GM19467 (cell line): ENCODE results near the gene WBP2.
"Not testable (repeated sequence)": the region's sequence is repeated elsewhere in the genome, so short reads cannot be mapped to it uniquely, and the experiment has no call there.

Experiments
- ATAC-seq: cut with Tn5 transposase; IDR thresholded peaks from one replicate; pipeline ENCODE4 v1.9.1; 2021; ENCODE audit warnings: mild to moderate bottlenecking, moderate library complexity; ENCODE audit not compliant: unreplicated experiment

Gene WBP2

DNA sequence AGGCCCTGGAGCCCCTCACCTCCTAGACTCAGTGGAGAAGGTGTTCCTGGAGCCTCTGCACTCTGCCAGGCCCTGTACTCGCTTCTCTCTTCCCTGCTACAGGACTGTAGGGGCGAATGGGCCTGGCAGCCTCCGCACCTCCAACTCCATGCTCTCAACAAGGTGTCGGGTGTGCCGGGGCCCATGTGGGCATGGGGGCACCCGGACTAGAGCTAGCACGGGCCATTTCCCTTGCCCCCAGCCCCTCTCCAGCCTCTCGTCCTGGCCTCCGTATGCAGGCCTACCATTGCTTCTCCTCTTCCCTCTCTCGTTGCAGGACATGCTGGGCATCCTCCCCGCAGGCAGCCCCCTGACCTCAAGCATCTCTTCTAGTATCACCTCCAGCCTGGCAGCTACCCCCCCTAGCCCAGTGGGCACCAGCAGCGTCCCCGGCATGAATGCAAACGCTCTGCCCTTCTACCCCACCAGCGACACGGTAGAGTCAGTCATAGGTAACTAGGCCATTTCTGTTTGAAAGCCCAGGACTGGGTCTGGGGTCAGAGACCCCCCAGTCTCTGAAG, 36.7 kb downstream of the WBP2 start:
- ATAC-seq: no peak

- no peak for ATAC-seq
Observed at GRCh38 chr17:75817571-75817970, 37.6 kb downstream of the WBP2 start.

GRCh38 chr17:75816693-75817092, 38.4 kb downstream of the WBP2 start:
- ATAC-seq: no peak

DNA sequence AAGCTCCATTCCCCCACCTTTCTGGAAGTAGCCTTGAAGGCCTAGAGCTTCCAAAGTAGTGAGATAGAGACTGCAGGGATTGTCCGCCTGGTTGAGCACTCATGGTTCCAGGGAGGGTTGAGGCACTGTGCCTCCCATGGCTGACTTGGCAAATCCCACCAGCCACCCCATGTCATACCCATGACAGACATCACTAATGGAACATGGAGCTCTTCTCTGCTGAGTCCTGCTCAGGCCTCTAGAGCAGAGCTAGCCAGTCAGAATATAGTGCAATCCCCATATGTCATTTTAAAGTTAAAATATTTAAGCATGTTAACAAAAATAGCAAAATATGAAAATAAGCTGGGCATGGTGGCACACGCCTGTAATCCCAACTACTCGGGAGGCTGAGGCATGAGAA, 39.7 kb downstream of the WBP2 start:
- ATAC-seq: no peak

DNA sequence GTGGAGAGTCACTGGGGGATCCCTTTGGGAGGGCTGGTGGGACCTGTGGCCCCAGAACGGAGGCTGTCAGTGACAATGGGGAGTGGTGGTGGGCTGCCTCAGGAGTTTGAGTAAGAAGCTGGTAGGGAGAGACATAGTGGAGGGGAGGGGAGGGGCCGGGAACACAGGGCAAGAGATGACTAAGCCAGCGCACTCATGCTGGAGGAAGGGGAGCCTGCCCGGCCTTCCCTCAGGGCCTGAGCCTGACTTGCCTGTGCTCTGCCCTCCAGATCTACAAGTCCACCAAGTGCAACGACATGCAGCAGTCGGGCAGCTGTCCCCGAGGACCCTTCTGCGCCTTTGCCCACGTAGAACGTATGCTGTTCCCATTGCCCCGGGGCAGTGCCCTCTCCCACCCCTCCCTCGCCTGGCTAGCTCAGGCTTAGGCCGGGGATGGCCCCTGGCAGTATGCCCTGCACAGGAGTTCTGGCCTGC, 40.2 kb downstream of the WBP2 start:
- no peak for ATAC-seq

DNA sequence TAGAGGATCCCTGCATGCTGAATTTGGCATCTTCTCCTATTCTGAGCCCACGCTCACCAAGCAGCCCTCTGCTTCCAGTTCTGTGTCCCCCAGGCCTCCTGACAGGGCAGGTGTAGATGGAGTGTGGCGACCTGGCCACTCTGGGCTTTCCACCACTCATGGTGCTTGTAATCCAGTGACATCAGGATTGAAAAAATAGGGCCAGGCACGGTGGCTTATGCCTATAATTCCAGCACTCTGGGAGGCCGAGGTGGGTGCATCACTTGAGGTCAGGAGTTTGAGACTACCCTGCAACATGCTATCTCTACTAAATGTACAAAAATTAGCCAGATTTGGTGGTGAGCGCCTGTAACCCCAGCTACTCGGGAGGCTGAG, 41.1 kb downstream of the WBP2 start:
- no peak for ATAC-seq

DNA sequence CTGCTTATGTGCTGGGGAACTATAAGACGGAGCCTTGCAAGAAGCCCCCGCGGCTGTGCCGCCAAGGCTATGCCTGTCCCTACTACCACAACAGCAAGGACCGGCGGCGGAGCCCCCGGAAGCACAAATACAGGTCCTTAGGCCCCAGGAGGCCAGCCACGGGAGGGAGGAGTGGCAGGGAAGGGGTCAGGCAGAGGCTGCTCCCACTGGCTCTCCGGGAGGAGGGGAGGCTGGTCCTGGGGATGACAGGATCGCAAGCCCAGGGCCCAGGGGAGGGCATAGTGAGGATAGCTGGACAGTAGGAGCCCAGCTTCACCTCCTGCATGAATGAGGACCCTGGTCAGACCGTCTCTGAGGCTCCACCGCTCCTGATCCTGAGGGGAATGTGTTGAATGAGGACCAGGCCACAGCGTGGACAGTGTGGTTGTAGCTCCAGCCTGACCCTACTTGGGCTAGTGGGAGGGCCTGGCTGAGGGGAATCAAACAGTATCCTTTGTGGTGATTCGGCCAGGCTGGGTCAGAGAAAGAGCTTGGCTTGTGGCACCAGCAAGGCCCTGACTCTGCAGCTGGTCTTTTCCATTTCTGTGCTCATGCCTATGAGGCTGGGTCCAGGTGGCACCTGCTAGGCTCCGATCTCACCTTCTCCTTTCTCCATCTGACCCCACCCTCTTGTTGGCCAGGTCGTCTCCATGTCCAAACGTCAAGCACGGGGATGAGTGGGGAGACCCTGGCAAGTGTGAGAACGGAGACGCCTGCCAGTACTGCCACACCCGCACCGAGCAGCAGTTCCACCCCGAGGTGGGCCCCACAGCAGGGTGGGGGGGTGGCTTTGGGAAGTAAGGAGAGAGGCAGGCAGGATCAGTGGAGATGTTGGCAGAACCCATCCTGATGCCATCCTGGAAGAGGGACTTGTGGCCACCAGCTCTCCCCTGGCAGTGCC, 41.8 kb downstream of the WBP2 start:
- ATAC-seq: no peak

DNA sequence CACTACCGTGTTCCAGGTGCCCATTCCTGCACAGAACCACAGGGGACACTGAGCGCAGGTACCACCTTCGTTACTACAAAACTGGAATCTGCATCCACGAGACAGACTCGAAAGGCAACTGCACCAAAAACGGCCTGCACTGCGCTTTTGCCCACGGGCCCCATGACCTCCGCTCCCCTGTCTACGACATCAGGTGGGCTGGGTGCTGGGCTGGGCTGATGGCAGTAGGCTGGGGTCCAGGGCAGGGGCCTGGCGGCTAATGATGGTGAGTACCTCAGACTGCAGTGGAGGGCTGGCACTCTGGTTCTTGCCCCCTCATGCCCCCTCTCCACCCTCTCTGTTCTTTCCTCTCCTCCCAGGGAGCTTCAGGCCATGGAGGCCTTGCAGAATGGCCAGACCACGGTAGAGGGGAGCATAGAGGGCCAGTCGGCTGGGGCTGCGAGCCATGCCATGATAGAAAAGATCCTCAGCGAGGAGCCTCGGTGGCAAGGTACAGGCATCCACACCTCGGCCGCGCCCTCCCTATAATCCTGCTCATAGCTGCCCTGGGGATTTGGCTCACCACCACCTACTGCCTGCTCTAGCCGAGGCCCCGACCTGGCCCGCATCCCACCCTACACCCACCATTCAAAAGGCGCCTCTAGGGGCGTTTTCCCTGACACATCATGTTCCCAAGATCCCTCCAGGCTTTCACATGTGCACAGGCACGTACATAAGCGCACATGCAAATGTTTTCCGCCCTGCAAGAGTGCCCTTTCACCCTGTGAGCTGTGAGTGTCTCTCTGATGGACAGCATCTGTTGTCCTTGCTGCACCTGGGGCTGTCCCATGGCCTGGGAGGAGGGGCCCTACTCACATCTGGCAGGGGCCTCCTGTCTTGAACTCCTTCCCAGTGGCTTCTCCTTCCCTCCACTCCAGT, 42.8 kb downstream of the WBP2 start:
- ATAC-seq: no peak

GRCh38 chr17:75811174-75811573, 44.0 kb downstream of the WBP2 start:
- ATAC-seq: no peak

- not testable (repeated sequence) for ATAC-seq
Observed at GRCh38 chr17:75810756-75811155, 44.4 kb downstream of the WBP2 start.

GRCh38 chr17:75810216-75810615, 44.9 kb downstream of the WBP2 start:
- ATAC-seq: no peak

- no peak for ATAC-seq
Observed at GRCh38 chr17:75809631-75810111, 45.5 kb downstream of the WBP2 start.

- no peak for ATAC-seq
Observed at GRCh38 chr17:75808905-75809621, 46.1 kb downstream of the WBP2 start.

- ATAC-seq: no peak
Observed at GRCh38 chr17:75808549-75808904, 46.6 kb downstream of the WBP2 start.

- no peak for ATAC-seq
Observed at GRCh38 chr17:75807861-75808260, 47.3 kb downstream of the WBP2 start.

- ATAC-seq: no peak
Observed at GRCh38 chr17:75806822-75807500, 48.2 kb downstream of the WBP2 start.

DNA sequence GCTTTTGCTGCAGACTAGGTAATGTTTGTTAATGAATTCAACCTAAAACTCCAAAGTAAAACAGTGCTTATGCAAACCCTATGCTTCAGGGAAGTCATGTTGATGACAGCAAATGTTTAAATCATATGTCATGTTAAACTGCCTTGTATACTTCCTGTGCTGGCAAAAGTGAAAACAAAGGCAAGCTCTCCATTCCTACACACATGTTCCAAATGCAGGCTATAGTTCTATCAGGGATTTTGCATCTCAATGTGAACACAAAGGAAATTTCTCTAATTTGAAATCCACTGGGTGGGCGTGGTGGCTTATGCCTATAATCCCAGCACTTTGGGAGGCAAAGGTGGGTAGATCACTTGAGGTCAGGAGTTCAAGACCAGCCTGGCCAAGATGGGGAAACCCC, 51.3 kb downstream of the WBP2 start:
- ATAC-seq: no peak

DNA sequence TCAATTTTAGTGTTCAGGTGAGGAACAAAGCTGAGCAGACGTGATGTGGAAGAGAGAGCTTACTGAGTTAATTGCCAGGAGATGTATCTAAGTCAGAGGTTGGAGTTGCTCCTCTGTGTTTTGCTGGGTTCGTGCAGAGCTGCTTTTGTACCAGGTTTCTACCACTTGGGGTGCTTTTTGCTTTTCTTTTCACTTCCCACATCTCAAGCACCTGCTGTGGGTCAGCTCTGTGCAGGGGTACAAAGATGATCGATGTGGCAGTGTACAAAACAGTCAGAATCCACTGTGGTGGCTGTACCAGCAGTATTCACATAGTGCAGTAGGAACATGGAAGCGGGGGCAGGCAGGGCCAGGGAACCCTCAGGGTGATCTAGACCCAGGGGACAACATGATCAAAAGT, 55.7 kb downstream of the WBP2 start:
- no peak for ATAC-seq

- ATAC-seq: no peak
Observed at GRCh38 chr17:75795820-75796607, 59.1 kb downstream of the WBP2 start.
